Suprapubic skin (tissue), 4 donors: ENCODE data around the gene TMSB10.

ENCODE experiments used
- CTCF ChIP-seq, 2 donors: fragments of 200-600 bp in 1 of 2; fragments of 450-650 bp in 1 of 2; sonication (generic) in 1 of 2; IDR thresholded peaks; one replicate each; pipeline ENCODE4 v1.5.1; 2016 to 2019; ENCODE audit warnings: antibody characterized with exemption in 2 of 2, mild to moderate bottlenecking in 1 of 2, moderate library complexity in 1 of 2
- POLR2A ChIP-seq, 2 donors: fragments of 450-650 bp; IDR thresholded peaks; one replicate each; pipeline ENCODE4 v1.6.1; 2017; ENCODE audit warnings: antibody characterized with exemption in 2 of 2, mild to moderate bottlenecking in 2 of 2, moderate library complexity in 2 of 2
- POLR2AphosphoS5 ChIP-seq, 3 donors: sonication (generic); formaldehyde crosslinking; IDR thresholded peaks; one replicate each; pipeline ENCODE4 v1.6.1; 2017; ENCODE audit warnings: antibody characterized with exemption in 3 of 3

- TF ChIP-seq POLR2A (IDR thresholded peaks at IDR 0.05) (no peak), POLR2AphosphoS5 (IDR thresholded peaks at IDR 0.05) (no peak), CTCF (IDR thresholded peaks at IDR 0.05) (no peak)
These were observed 36.7 kb downstream of the TMSB10 start for GRCh38 chr2:84942166-84942565.
